PC-9 (cell line): ENCODE data around the gene AP2A1.

ENCODE experiments used
- CTCF ChIP-seq: fragments of 200-600 bp; sonication (generic); conservative IDR thresholded peaks from 2 replicates; pipeline ENCODE4 v1.6.1; 2017; ENCODE audit warnings: mixed run types, antibody characterized with exemption, mild to moderate bottlenecking, moderate library complexity
- EZH2 ChIP-seq: fragments of 200-600 bp; sonication (generic); IDR thresholded peaks from 2 replicates; pipeline ENCODE4 v1.8.0; 2017; ENCODE audit warnings: antibody characterized with exemption, low read depth

- TF ChIP-seq EZH2, result no peak
- no peak for TF ChIP-seq CTCF
These were observed 52.0 kb downstream of the AP2A1 start for GRCh38 chr19:49818649-49819370.
